ENCODE data around the gene CXCL11. TPM values are rescaled to one million over a fixed set of nuclear protein-coding genes. Genes with fewer than 3 reads are reported as not detected.

The CXCL11 gene
- total RNA-seq, 3 donors from 2014 or later (not counting 1 experiment from before 2014, with no cell fraction given): not detected

- Histone ChIP-seq H3K36me3 (ENCODE audit: control insufficient read depth, insufficient read depth, low read length) (no peaks in the 10 kb centered on the region), H3K4me1 (ENCODE audit: control insufficient read depth, insufficient read depth, low read length) (no peaks in the 10 kb centered on the region), H3K4me3 (ENCODE audit: low read length) (no peak overlapping the region), H3K9me3 (ENCODE audit: control insufficient read depth, insufficient read depth, low read length) (no peaks in the 10 kb centered on the region), H3K27ac (ENCODE audit: low read length) (no peak overlapping the region), H3K27me3 (ENCODE audit: control insufficient read depth, insufficient read depth, low read length) (no peaks in the 10 kb centered on the region)
- ATAC-seq: no peak
- H3K27me3 Mint-ChIP-seq (ENCODE audit: low read depth in 2 of 2): peaks cover 13 to 15% of the 10 kb centered on the region in 2 donors
- intact Hi-C loops (cut with micrococcal nuclease): no loop called here
- H3K4me1 Mint-ChIP-seq: no peaks in the 10 kb centered on the region
- DNase-seq: no peak
- 71% methylated on average over 1 of the region's 1 CpG for WGBS (ENCODE audit: insufficient coverage)
- no peaks in the 10 kb centered on the region for H3K9me3 Mint-ChIP-seq
- no peaks in the 10 kb centered on the region for H3K36me3 Mint-ChIP-seq
- no peak overlapping the region for H3K4me3 Mint-ChIP-seq
- TF ChIP-seq, protein P1, sequence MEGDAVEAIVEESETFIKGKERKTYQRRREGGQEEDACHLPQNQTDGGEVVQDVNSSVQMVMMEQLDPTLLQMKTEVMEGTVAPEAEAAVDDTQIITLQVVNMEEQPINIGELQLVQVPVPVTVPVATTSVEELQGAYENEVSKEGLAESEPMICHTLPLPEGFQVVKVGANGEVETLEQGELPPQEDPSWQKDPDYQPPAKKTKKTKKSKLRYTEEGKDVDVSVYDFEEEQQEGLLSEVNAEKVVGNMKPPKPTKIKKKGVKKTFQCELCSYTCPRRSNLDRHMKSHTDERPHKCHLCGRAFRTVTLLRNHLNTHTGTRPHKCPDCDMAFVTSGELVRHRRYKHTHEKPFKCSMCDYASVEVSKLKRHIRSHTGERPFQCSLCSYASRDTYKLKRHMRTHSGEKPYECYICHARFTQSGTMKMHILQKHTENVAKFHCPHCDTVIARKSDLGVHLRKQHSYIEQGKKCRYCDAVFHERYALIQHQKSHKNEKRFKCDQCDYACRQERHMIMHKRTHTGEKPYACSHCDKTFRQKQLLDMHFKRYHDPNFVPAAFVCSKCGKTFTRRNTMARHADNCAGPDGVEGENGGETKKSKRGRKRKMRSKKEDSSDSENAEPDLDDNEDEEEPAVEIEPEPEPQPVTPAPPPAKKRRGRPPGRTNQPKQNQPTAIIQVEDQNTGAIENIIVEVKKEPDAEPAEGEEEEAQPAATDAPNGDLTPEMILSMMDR (IDR thresholded peaks at IDR 0.05): no peak
- no peak overlapping the region for H3K27ac Mint-ChIP-seq
These were observed 25.6 kb upstream of the CXCL11 start for GRCh38 chr4:76061421-76061820.

- Histone ChIP-seq H3K27ac (ENCODE audit: low read length) (no peak overlapping the region), H3K27me3 (ENCODE audit: control insufficient read depth, insufficient read depth, low read length) (no peaks in the 10 kb centered on the region), H3K4me1 (ENCODE audit: control insufficient read depth, insufficient read depth, low read length) (no peaks in the 10 kb centered on the region), H3K9me3 (ENCODE audit: control insufficient read depth, insufficient read depth, low read length) (no peaks in the 10 kb centered on the region), H3K4me3 (ENCODE audit: low read length) (no peak overlapping the region), H3K36me3 (ENCODE audit: control insufficient read depth, insufficient read depth, low read length) (no peaks in the 10 kb centered on the region)
- Mint-ChIP-seq H3K9me3 (no peaks in the 10 kb centered on the region), H3K36me3 (no peaks in the 10 kb centered on the region), H3K27ac (no peak overlapping the region), H3K4me3 (no peak overlapping the region), H3K4me1 (no peaks in the 10 kb centered on the region), H3K27me3 (ENCODE audit: low read depth in 2 of 2) (peaks cover 19 to 24% of the 10 kb centered on the region in 2 donors)
- no peak for ATAC-seq
- intact Hi-C loops (cut with micrococcal nuclease): no loop called here
- TF ChIP-seq, protein P1 (IDR thresholded peaks at IDR 0.05): no peak
- DNase-seq: no peak
These were observed 24.6 kb upstream of the CXCL11 start for GRCh38 chr4:76060506-76060905.

DNA sequence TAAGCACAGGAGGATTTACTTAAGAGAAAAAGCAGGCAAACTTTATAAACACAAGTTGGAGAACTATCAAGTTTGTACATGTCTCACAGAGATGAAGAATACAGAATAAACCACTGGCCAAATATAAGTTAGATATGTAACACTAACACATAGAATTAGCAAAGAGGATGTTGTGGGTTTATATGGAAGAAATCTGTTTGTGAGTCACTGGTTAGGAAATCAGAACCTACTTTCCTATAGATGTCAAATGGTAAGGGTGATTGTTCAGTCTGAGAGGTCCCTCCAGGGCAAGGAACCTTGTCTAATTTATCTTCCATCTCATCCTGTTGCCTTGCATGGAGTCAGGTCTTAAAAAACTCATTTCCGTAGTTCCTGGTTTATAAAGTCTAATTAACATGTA, 23.9 kb upstream of the CXCL11 start:
- DNase-seq: no peak

More for the DNA sequence above, 23.9 kb upstream of the CXCL11 start:
- Histone ChIP-seq H3K36me3 (ENCODE audit: control insufficient read depth, insufficient read depth, low read length) (no peaks in the 10 kb centered on the region), H3K9me3 (ENCODE audit: control insufficient read depth, insufficient read depth, low read length) (no peaks in the 10 kb centered on the region), H3K27ac (ENCODE audit: low read length) (no peak overlapping the region), H3K4me3 (ENCODE audit: low read length) (no peak overlapping the region), H3K4me1 (ENCODE audit: control insufficient read depth, insufficient read depth, low read length) (no peaks in the 10 kb centered on the region), H3K27me3 (ENCODE audit: control insufficient read depth, insufficient read depth, low read length) (no peaks in the 10 kb centered on the region)
- ATAC-seq: no peak
- 83% methylated on average over 1 of the region's 1 CpG for WGBS (ENCODE audit: insufficient coverage)
- intact Hi-C loops (cut with micrococcal nuclease): no loop called here
- peaks cover 24 to 31% of the 10 kb centered on the region in 2 donors for H3K27me3 Mint-ChIP-seq (ENCODE audit: low read depth in 2 of 2)
- H3K4me1 Mint-ChIP-seq: no peaks in the 10 kb centered on the region
- H3K9me3 Mint-ChIP-seq: no peaks in the 10 kb centered on the region
- no peak overlapping the region for H3K27ac Mint-ChIP-seq
- no peaks in the 10 kb centered on the region for H3K36me3 Mint-ChIP-seq
- TF ChIP-seq, protein P1 (IDR thresholded peaks at IDR 0.05): no peak
- H3K4me3 Mint-ChIP-seq: no peak overlapping the region

Measured in natural killer cell (primary cell).